Measurements from ENCODE around the gene SULT2B1. TPM values are rescaled to one million over a fixed set of nuclear protein-coding genes. Genes with fewer than 3 reads are reported as not detected.
A peak's percentile ranks its signal among the peaks of the same experiment; 100 is the strongest.

Gene SULT2B1
- total and polyA plus RNA-seq, 4 donors: 0.14 to 0.24 TPM; not detected in 2

DNA sequence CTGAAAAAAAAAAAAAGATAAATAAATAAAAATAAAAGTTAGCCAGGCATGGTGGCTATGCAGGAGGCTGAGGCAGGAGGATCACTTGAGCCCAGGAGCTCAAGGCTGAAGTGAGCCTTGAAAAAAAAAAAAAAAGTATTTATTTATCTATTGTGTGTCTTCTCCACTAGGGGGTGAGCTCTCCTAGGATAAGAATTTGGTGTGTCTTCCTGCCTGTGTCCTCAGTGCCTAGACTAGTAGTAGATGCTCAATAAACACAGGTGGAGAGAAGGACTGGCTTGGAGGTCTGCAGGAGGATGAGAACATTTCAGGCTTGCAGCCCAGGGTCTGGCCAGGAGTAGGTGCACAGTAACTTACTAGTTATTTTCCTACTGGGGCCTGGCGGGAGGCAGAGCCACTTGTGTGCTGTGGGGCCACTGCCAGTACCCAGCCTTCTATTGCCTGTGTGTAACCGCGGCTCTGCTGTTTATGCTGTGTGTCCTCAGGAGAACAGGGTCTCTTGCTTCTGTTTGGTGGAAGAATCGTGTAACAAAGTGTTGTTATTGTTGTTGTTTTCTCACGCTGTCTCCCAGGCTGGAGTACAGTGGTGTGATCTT, 45.7 kb upstream of the SULT2B1 start (continued):
- TF ChIP-seq, protein P1, sequence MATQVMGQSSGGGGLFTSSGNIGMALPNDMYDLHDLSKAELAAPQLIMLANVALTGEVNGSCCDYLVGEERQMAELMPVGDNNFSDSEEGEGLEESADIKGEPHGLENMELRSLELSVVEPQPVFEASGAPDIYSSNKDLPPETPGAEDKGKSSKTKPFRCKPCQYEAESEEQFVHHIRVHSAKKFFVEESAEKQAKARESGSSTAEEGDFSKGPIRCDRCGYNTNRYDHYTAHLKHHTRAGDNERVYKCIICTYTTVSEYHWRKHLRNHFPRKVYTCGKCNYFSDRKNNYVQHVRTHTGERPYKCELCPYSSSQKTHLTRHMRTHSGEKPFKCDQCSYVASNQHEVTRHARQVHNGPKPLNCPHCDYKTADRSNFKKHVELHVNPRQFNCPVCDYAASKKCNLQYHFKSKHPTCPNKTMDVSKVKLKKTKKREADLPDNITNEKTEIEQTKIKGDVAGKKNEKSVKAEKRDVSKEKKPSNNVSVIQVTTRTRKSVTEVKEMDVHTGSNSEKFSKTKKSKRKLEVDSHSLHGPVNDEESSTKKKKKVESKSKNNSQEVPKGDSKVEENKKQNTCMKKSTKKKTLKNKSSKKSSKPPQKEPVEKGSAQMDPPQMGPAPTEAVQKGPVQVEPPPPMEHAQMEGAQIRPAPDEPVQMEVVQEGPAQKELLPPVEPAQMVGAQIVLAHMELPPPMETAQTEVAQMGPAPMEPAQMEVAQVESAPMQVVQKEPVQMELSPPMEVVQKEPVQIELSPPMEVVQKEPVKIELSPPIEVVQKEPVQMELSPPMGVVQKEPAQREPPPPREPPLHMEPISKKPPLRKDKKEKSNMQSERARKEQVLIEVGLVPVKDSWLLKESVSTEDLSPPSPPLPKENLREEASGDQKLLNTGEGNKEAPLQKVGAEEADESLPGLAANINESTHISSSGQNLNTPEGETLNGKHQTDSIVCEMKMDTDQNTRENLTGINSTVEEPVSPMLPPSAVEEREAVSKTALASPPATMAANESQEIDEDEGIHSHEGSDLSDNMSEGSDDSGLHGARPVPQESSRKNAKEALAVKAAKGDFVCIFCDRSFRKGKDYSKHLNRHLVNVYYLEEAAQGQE (IDR thresholded peaks at IDR 0.05): no peak
- TF ChIP-seq RXRA (IDR thresholded peaks at IDR 0.05) (no peak), SP1 (IDR thresholded peaks at IDR 0.05) (no peak), GABPA (IDR thresholded peaks at IDR 0.05 in 1 of 2, conservative IDR thresholded peaks at IDR 0.05 in 1 of 2) (no peak)
- TF ChIP-seq, protein P2, sequence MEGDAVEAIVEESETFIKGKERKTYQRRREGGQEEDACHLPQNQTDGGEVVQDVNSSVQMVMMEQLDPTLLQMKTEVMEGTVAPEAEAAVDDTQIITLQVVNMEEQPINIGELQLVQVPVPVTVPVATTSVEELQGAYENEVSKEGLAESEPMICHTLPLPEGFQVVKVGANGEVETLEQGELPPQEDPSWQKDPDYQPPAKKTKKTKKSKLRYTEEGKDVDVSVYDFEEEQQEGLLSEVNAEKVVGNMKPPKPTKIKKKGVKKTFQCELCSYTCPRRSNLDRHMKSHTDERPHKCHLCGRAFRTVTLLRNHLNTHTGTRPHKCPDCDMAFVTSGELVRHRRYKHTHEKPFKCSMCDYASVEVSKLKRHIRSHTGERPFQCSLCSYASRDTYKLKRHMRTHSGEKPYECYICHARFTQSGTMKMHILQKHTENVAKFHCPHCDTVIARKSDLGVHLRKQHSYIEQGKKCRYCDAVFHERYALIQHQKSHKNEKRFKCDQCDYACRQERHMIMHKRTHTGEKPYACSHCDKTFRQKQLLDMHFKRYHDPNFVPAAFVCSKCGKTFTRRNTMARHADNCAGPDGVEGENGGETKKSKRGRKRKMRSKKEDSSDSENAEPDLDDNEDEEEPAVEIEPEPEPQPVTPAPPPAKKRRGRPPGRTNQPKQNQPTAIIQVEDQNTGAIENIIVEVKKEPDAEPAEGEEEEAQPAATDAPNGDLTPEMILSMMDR (IDR thresholded peaks at IDR 0.05; ENCODE audit: low read depth, low read length, missing input control): peak; percentile 28

DNA sequence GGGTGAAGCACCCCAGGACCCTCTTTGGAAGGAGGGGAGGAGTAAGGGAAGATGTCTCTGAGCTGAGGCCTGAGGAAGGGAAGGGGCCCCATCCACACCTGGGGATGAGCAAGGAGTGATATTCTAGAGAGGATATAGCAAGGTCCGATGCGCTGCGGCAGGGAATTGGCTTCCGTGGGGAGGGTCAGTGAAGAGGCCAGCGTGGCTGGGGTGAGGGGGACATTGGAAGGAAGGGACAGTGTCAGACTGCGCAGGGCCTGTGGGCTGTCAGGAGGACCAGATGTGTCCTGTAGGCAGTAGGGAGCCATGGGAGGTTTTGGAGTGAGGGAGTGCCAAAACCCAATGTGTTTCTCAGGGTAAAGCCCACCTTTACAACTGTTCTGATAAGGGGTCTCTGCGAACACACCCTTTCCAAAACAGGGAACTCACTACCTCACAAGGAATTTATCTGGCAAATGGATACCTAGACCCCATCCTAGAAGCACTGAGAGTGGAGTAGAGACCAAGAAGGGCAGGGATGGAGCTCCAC, 44.0 kb upstream of the SULT2B1 start:
- Histone ChIP-seq H3K9ac (ENCODE audit: low read depth in 1 of 2, low read length in 2 of 2) (no peak overlapping the region), H3K4me1 (ENCODE audit: control insufficient read depth in 4 of 4, insufficient read depth in 4 of 4, low read length in 3 of 4) (peaks cover 0 to 3% (median 0%) of the 10 kb centered on the region in 4 donors), H3K27ac (ENCODE audit: low read depth in 1 of 2, low read length in 2 of 2) (no peak overlapping the region), H3K9me3 (ENCODE audit: control insufficient read depth in 4 of 4, low read length in 3 of 4) (no peaks in the 10 kb centered on the region), H3K4me3 (ENCODE audit: low read depth in 1 of 3, low read length in 3 of 3) (no peak overlapping the region), H3K36me3 (ENCODE audit: control insufficient read depth in 4 of 4, insufficient read depth in 3 of 4, low read depth in 1 of 4, low read length in 3 of 4) (no peaks in the 10 kb centered on the region), H3K27me3 (ENCODE audit: control insufficient read depth in 4 of 4, insufficient read depth in 4 of 4, low read length in 3 of 4) (peaks cover 0 to 8% (median 2%) of the 10 kb centered on the region in 4 donors)
- 86% methylated on average over 7 of the region's 7 CpGs for WGBS
- TF ChIP-seq HNF4G (IDR thresholded peaks at IDR 0.05) (no peak), RXRA (IDR thresholded peaks at IDR 0.05) (no peak), FOXA2 (IDR thresholded peaks at IDR 0.05) (no peak), TAF1 (conservative IDR thresholded peaks at IDR 0.05) (no peak), GABPA (IDR thresholded peaks at IDR 0.05 in 1 of 2, conservative IDR thresholded peaks at IDR 0.05 in 1 of 2) (no peak), NR2F2 (IDR thresholded peaks at IDR 0.05) (no peak), JUND (IDR thresholded peaks at IDR 0.05) (no peak), RAD21 (IDR thresholded peaks at IDR 0.05) (no peak), YY1 (IDR thresholded peaks at IDR 0.05) (no peak), FOXA1 (IDR thresholded peaks at IDR 0.05) (no peak), EGR1 (IDR thresholded peaks at IDR 0.05; ENCODE audit: low read depth in 2 of 2) (no peak), HNF4A (conservative IDR thresholded peaks at IDR 0.05) (no peak), SP1 (IDR thresholded peaks at IDR 0.05) (no peak)
- TF ChIP-seq, protein P3, sequence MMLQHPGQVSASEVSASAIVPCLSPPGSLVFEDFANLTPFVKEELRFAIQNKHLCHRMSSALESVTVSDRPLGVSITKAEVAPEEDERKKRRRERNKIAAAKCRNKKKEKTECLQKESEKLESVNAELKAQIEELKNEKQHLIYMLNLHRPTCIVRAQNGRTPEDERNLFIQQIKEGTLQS (IDR thresholded peaks at IDR 0.05): no peak
- TF ChIP-seq, protein P4, sequence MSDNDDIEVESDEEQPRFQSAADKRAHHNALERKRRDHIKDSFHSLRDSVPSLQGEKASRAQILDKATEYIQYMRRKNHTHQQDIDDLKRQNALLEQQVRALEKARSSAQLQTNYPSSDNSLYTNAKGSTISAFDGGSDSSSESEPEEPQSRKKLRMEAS (IDR thresholded peaks at IDR 0.05): no peak
- TF ChIP-seq, protein P2 (IDR thresholded peaks at IDR 0.05; ENCODE audit: low read depth, low read length, missing input control): no peak
- TF ChIP-seq, protein P1 (IDR thresholded peaks at IDR 0.05): no peak
- TF ChIP-seq, protein P5, sequence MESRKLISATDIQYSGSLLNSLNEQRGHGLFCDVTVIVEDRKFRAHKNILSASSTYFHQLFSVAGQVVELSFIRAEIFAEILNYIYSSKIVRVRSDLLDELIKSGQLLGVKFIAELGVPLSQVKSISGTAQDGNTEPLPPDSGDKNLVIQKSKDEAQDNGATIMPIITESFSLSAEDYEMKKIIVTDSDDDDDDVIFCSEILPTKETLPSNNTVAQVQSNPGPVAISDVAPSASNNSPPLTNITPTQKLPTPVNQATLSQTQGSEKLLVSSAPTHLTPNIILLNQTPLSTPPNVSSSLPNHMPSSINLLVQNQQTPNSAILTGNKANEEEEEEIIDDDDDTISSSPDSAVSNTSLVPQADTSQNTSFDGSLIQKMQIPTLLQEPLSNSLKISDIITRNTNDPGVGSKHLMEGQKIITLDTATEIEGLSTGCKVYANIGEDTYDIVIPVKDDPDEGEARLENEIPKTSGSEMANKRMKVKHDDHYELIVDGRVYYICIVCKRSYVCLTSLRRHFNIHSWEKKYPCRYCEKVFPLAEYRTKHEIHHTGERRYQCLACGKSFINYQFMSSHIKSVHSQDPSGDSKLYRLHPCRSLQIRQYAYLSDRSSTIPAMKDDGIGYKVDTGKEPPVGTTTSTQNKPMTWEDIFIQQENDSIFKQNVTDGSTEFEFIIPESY (IDR thresholded peaks at IDR 0.05): no peak
- DNase-seq (ENCODE audit: low spot score): no peak

Data from liver (tissue), 9 donors.